HG03060 (cell line): Measurements from ENCODE around the gene ITGA2.
A peak's percentile ranks its signal among the peaks of the same experiment; 100 is the strongest.

Experiments used
- ATAC-seq: cut with Tn5 transposase; IDR thresholded peaks from one replicate; pipeline ENCODE4 v1.9.1; 2021; ENCODE audit warnings: low read depth, moderate number of reproducible peaks; ENCODE audit not compliant: unreplicated experiment

ITGA2 gene

DNA sequence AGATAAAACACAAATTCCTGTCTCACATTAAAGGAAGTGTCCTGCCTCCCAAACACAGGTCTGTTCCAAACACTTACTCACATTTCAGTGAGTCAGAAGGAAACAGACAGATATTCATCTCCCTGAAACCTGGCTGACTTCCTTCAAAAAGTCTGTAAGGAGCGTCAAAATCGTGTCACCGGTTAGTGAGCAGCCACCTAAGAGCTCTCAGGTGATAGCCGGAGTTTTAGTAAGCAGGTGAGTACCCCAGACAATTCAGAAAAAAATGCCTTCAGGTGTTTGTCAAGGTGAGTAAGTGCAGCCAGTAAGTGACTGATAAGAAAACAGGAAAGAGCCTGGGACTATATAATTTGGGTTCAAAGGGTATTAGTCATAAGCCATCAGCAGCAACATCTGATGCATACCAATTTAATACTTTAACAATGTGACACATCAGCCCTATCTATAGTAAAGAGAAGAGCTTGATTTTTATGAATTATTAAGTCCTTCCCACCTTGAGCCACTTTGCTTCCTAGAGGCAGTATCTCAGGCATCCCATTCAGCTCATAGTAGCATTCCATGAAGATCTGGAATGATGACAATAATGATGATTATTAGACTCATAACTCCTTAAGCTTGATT, 1.3 kb upstream of the ITGA2 start:
- ATAC-seq, result no peak

DNA sequence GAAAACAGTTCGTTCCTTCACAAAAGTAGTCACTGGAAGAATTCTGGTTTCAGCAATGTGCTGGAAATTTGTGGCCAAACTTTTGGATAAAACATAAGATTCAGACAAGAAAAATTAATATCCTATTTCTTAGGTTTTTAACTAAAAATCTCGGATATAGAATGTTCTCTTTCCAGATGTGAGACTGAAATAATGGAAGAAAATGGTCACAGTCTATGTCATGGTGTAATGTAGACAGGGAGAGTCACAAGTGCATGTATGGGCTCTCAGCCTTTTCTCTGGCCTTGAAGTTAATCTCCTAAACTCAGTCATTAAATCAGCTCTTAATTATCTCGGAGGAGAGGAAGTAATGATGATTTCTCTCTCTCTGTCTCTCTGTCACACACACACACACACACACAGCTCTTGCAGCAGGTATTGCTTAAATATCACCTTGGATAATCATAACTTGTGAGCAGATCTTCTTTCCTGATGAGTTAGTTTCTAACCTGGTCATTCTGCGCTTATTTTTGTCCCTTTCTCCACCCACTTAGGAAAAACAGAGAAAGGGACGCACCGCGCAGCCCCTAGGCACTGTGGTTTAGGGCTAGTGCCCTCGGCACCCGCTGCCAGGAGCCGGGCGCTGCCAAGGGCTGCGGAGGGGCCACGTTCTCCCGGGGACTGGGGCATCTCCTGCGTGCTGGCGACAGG, 672 bp upstream of the ITGA2 start:
- no peak for ATAC-seq

DNA sequence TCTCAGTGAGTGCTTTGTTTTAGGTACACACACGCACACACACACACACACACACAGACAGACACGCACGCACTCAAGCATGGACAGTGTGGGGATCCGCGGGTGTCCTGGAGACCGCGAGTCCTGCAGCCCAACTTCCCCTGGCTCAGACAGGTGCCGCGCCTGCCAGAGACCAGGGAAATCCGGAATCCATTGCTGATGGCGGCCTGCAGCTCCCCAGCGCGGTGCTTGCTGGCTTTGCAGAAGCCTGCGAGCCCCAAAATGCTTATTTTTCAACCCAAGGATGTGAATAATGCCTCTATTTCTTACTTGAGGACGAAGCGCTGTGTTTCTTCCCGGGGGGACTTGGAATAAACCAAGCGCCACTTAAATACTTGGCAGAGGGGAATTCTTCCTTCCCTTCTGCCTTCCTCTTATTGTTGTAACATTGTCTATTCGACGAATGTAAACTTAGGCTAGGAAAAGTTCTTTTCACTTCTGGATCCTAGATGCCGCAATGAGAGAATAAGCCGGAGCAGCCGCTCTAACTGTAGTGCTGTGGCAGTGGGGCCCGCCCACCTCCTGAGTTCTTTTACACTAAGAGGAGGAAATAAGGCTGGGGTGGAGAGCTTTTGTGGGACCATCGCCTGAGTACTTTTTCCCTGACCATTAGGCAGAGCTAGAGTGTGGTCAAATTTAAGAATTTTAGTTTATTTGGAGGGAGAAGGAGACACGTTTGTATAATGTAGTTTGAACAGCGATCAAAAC, 802 bp downstream of the ITGA2 start:
- no peak for ATAC-seq

DNA sequence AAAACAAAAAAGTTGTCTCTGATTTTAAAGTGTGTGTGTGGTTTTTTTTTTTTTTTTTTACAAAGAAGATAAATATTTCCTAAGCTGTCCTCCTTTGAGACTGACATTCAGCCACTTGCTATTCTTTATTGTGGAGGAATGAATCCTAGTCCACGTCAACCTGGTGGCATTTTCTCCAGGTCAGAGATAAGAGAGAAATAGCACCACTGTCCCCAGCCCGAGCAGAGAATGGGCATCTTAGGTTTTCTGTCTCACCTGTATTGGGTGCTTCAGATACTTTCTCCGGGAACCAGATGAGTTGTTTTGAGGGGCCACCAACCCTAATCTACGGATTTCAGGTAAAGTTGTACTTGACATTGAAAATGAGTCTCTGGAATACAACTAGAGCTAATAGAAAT, 1.4 kb downstream of the ITGA2 start:
- no peak for ATAC-seq

DNA sequence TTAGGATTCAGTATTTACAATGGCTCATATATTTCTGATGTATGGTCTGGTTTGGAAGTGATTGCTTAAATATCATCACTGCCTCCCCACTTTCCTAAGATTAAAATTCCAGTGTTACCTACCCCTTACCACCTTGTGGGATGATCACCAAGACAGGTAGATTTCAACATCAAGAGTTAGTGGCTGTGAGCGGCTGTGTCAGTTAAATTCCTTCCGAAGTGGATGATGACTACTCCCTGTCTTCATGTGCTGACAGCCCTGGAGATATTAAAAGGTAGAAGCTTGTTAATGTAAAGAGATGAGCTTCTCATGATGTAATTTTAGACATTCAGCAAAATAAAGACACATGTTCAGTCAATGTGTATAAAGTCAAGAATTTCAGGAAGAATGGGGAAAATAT, 4.2 kb downstream of the ITGA2 start:
- no peak for ATAC-seq

DNA sequence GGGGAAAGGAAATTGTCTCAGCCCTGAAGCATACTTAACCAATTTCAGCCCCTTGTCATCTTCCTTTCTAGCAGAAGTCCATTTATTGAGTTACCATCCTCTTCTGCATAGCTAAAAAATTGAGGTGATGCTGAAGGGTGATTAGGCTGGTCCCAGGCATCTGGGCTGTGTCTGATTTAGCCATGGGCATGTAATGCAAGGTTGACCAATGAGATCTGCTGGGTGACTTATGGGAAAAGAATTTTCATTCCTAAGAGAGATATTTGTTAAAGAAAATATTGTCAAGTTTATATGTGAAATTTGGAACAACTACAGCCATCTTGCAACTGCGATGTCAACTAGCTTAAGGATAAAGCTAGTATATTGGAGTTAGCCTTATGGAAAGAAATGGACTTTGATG, 5.1 kb downstream of the ITGA2 start:
- no peak for ATAC-seq

DNA sequence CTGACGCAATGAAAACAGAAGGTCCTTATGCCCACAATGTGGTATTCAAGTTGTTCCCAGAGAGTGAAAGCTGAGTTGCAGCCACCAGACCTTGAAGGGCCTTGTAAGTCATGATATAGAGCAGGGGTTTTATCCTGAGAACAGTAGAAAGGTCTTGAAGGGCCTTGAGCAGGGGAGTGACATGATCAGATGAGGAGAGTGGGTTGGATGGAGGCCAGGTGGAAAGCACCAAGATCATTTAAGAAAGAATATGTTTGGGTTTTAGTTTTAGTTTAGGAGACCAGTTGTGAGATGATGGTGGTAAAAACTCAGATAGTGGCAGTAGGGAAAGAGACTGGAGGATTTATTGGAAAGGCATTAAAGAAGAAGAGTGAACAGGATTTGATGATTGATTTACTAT, 5.9 kb downstream of the ITGA2 start:
- no peak for ATAC-seq

DNA sequence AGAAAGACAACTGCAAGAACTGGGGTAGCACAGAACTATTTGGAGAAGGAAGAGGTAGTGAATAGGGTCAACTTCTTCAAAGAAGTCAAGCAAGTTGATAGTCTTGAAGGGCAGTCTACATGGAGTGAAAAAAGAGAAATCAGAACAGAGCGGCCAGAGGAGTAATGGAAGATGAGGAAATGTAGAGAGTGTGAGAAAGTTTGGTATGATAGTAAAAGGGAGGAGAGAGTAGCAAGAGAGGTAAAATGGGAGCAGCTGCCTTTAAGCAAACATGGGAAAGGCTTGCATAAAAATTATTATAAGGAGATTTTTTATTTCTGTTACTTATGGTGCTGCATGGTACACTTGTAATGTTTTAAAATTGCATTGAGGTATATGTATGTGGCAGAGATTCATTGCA, 6.8 kb downstream of the ITGA2 start:
- no peak for ATAC-seq

DNA sequence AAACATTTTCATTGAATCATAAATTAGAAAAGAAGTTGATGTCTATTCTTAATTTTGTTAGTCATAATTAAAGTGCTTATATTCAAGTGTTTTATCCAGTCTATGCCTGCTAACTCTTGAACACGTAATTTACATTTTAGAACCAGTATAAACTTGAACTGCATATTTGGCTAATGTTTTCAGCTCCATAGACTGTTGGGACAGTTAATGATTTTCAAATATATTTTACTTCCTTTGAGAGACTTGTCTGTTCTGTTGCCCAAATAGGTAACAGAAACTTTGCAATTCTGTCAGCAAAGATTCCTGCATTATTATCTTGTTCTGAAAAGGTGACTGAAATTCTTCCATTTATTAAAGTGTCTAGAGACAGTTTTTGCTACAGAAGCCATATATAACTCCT, 7.8 kb downstream of the ITGA2 start:
- no peak for ATAC-seq

DNA sequence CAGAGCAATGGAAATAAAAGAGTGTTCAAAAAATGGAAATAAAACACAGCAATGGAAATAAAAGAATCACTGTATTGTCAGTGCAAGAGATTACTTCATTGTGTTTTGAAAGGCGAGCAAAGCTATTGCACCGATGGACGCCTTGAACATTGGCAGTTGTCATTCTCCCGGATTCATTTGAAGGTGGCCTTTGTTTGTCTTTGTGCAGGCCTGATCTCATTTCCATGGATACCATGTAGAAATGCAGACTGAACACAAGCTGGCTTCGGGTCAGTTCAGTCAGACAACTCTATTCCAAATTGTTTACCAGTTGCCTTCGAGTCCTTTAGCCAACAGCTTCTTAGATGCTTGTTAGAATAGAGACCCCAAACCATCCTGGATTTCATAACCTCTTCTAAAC, 8.3 kb downstream of the ITGA2 start:
- ATAC-seq, result no peak

DNA sequence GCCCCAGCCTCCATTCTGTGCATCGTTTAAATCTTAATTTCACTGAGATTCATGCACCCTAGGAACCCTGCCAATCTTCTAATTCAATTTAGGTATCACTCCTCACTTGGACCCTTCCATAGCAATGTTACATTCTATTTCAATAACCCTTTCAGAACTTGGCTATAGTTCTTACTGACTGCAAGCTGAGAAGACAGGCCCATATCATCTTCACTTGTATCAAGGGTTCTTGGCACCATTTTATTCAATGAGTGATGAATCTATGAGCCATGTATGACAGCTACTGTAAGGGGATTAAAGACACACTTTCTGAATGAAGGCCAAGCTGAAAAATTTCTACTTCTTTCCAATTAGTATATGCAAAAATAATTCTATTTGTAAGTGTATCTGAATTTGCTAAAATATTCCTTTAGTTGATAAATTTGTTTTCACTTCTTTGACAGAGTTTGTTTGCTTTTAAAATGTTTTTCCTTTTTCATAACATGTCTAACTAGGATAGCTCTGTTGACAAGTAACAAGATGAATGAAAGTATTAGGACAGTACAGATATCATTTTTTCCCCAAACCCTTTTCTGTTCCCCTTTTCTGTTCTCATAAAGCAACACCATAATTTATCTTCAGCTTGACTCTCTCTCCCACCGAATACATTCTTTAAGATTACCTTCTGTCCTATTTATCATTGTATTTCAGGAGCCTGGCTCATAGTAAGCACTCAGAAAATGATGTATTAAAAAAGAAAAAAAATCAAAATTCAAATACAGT, 9.6 kb downstream of the ITGA2 start:
- ATAC-seq, result no peak

DNA sequence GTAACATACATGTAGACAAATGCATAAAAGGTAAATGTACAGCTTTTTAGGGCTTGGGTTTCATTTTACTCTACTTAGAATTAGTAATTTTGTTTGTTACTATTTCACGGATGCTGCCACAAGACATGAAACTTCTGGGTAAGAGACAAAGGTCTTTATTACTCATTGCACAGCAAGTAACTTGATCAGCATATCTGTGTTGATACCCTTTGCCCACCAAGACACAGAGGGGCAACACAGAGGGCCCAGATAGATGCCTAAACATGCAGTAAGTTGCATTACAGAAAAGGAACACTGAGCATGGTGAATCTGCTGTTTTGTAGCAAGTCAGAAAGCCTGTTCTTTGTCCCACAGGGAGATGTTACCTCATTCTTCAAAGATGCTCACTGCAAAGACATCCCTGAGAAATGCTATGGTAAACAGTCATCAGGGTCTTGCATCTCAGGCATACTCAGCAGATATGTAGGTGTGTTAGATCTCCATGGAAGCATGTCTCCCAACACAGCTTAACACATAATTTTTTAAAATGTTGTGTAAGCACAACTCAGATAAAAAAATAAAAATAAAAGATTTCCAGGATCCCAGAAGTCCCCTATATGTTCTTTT, 10.3 kb downstream of the ITGA2 start:
- no peak for ATAC-seq

DNA sequence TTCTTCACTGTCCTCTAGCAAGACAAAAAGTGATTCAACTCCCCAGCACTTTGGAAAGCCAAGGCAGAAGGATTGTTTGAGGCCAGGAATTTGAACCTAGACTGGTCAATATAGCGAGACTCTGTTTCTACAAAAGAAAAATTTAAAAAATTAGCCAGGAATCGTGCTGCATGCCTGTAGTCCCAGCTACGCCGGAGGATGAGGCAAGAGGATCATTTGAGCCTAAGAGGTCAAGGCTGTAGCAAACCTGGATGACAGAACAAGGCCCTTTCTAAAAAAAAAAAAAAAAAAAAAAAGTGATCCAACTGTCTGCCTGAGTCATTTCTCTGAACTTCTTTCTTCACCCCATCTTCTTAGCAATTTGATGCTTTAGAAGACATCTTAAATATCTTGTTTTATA, 12.4 kb downstream of the ITGA2 start:
- ATAC-seq, result no peak

DNA sequence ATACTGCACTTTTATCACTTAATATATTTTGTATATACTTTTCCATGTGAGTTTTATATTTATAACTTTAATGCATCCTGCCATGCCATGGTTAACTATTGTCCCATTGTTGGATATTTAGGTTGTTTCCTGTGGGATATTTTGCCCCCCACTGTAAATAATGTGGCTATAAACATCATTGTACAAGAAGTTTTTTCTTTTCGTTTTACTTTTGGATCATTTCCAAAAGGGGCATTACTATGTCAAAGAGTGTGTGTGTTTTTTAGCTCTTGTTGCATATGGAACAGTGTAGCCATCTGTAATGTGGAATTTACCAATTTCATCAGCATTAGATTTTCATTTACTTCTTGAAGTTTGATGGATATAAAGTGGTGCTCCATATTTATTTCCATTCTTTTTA, 13.3 kb downstream of the ITGA2 start:
- ATAC-seq, result no peak

DNA sequence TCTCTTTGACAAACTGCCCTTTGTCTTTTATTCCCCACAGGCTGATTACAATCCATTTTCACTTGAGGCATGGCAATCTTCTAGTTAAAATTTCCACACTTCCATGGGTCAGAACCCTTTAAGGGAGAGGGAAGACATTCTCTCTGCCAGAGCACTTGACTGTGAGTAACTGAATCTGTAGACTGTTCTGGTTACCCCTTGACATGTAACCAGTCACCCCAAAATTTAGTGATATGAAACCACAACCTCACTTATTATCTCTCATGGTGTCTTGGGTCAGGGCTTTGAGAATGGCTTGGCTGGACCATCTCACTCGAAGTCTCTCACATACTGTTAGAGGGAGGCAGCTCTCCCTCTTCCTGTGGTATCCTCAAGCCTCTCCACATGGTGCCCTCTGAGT, 14.0 kb downstream of the ITGA2 start:
- ATAC-seq, result no peak

DNA sequence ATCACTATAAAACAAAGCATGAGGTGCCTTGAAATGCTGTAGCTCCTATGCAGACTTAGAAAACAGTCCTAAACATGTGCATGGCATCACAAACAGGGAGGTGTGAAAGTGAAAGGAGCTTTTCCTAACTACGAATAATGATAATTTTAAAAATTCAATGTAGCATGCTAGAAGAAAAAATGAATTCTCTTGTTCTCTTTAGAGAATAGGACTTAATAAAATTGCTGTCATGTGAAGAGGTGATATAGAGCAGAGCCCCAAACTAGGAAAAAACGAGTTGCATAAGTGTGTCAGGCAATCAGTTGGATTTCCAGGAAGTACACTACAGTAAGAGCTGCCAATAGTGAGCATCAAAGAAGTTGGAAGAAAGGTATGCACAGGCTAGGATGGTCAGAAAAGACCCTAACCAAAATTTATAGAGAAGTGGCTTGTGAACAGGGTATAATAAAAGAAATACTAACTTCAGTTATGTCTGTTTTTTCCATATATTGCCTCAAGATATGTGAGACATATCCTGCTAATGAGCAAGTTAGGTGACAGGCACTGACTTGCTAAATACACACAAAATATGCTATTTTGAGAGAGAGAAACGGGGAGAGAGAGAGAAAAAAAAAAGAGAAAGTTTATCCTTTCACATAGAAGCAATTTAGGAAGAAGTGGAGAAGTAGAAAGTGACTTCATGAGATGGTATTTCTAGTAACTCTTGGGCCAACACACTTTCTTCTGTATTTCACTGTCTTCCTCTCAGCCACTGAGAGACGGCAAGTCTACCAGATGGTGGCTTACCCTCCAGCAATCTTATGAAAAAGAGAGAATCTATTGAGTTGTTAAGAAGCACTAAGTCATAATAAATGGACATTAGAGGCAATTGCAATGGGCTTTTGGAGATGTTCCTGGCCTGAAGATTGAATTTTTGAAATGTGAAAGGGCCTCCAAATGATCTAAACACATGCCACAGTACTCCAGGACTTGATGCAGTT, 18.0 kb downstream of the ITGA2 start:
- ATAC-seq, result no peak

DNA sequence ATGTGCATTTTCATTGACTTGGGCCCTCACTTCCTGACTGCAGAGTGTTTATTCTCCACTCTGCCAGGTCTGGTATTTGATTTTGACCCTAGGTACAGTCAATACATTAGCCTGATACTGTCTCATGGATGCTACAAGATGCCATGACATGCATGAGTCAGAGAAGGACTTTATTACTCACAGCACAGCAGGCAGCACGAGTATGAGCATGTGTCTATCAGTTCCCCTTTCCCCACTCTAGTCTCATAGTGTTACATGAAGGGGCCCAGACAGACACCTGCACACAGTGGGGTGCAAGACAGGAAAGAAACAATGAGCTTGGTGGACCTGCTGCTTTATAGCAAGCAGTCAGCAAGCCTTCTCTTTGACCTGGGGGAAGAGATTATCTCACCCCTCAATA, 19.6 kb downstream of the ITGA2 start:
- ATAC-seq, result peak; percentile 98

DNA sequence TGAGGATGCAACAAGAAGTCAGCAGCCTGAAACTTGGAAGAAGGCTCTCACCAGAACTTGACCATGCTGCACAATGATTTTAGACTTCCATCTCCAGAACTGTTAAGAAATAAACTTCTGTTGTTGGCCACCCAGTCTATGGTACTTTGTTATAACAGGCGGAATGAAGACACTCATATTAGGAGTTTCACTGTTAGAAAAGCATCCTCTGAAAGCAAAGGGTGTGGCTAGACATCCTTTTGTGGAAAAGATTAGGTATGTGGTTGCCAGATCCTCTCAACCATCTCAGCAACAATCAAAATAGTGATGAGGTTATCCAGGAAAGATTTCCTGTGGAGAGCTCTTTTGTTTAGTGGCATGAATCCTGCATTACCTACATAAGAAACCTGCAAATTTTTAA, 20.7 kb downstream of the ITGA2 start:
- ATAC-seq, result no peak

DNA sequence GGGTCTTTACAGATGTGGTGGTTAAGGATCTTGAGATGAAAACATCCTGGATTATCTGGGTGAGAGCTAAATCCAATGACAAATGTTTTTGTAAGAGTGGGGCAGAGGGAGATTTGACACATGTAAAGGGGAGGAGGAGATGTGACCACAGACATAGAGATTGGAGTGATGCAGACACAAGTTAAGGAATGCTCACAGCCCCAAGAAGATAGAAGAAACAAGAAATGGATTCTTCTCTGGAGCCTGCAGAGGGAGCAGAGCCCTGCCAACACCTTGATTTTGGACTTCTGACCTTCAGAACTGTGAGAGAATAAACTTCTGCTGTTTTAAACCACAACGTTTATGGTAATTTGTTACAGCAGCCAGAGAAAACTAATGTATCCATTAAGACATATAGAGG, 21.7 kb downstream of the ITGA2 start:
- no peak for ATAC-seq

DNA sequence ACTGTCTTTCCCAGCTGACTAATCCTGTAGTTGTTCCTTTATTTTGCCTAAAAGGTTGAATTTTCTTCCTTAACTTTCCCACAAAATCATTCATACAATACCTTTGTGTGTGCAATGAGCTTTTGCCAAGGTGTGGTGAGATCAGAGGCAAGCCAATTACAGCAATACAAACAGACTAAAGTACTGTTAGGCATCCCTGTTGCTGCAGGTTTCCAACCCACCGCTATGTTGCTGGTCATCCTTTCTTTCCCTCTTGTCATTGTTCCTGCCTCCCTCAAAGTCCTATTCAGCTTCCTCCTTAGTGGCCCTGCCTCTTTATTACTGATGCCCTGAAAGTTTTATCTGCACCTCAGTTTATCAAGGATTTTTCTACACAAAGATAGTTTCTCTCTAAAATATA, 22.1 kb downstream of the ITGA2 start:
- ATAC-seq, result no peak
